Inflammatory macrophage treated with lipopolysaccharide for 4 hours (primary cell): ENCODE data around the gene RSPO4.

Experiments
- DNase-seq: peaks from one replicate; pipeline ENCODE4 v3.0.0-alpha.2; 2020

The RSPO4 gene

GRCh38 chr20:940926-941325, 61.2 kb downstream of the RSPO4 start:
- no peak for DNase-seq

- no peak for DNase-seq
These were observed 62.5 kb downstream of the RSPO4 start for GRCh38 chr20:939606-940005.

GRCh38 chr20:934186-934840, 67.8 kb downstream of the RSPO4 start:
- no peak for DNase-seq

GRCh38 chr20:933029-933428, 69.1 kb downstream of the RSPO4 start:
- DNase-seq, result no peak

- DNase-seq, result no peak
These were observed 70.7 kb downstream of the RSPO4 start for GRCh38 chr20:931401-931800.

GRCh38 chr20:926670-927069, 75.4 kb downstream of the RSPO4 start:
- DNase-seq, result no peak

GRCh38 chr20:925516-925915, 76.6 kb downstream of the RSPO4 start:
- DNase-seq, result no peak

GRCh38 chr20:924639-925038, 77.5 kb downstream of the RSPO4 start:
- peak; percentile 74 for DNase-seq

- DNase-seq, result no peak
These were observed 79.3 kb downstream of the RSPO4 start for GRCh38 chr20:922781-923180.

- DNase-seq, result no peak
These were observed 81.0 kb downstream of the RSPO4 start for GRCh38 chr20:921068-921467.

- DNase-seq, result no peak
These were observed 81.8 kb downstream of the RSPO4 start for GRCh38 chr20:920311-920710.

- DNase-seq, result no peak
These were observed 82.6 kb downstream of the RSPO4 start for GRCh38 chr20:919491-919916.

- no peak for DNase-seq
These were observed 84.7 kb downstream of the RSPO4 start for GRCh38 chr20:917416-917815.

- no peak for DNase-seq
These were observed 85.3 kb downstream of the RSPO4 start for GRCh38 chr20:916825-917224.

GRCh38 chr20:916125-916799, 85.8 kb downstream of the RSPO4 start, which contains the start of gene ANGPT4:
Gene ANGPT4 (minus strand): TSS chr20:916334. CDS start chr20:916214, 120 bp downstream.
- no peak for DNase-seq

GRCh38 chr20:914727-915498, 87.2 kb downstream of the RSPO4 start:
- DNase-seq, result no peak

GRCh38 chr20:913306-913849, 88.7 kb downstream of the RSPO4 start:
- DNase-seq, result no peak

- no peak for DNase-seq
These were observed 90.1 kb downstream of the RSPO4 start for GRCh38 chr20:911882-912600.

GRCh38 chr20:910870-911770, 91.0 kb downstream of the RSPO4 start:
- no peak for DNase-seq

- no peak for DNase-seq
These were observed 91.8 kb downstream of the RSPO4 start for GRCh38 chr20:910132-910869.

- no peak for DNase-seq
These were observed 92.5 kb downstream of the RSPO4 start for GRCh38 chr20:909641-910040.
